ENCODE results near the gene ZNF185. TPM values are rescaled to one million over a fixed set of nuclear protein-coding genes. Genes with fewer than 3 reads are reported as not detected.

ZNF185 gene
- total and polyA plus RNA-seq, 2 of the 8 experiments (the other 6 are each of a cell fraction or from before 2014, with no cell fraction given): 15.6 to 20.1 TPM

DNA sequence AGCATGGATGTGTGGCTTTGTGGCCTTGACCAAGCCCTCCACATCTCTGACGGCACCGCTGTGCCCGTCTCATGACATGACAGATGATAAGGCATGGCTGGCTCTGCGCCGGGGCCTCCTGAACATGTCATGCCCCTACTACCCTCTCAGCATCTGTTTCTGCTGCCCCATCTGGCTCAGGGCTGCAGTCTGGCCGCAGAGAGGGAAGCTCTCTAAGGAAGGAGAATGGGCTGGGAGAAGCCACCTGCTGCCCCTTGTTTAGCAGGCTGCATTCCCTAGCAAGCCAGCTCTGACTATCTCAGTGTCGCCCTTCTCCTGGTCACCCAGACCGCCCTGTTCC is 7.2 kb downstream of the ZNF185 start (continued):
- TF ChIP-seq, protein P1, sequence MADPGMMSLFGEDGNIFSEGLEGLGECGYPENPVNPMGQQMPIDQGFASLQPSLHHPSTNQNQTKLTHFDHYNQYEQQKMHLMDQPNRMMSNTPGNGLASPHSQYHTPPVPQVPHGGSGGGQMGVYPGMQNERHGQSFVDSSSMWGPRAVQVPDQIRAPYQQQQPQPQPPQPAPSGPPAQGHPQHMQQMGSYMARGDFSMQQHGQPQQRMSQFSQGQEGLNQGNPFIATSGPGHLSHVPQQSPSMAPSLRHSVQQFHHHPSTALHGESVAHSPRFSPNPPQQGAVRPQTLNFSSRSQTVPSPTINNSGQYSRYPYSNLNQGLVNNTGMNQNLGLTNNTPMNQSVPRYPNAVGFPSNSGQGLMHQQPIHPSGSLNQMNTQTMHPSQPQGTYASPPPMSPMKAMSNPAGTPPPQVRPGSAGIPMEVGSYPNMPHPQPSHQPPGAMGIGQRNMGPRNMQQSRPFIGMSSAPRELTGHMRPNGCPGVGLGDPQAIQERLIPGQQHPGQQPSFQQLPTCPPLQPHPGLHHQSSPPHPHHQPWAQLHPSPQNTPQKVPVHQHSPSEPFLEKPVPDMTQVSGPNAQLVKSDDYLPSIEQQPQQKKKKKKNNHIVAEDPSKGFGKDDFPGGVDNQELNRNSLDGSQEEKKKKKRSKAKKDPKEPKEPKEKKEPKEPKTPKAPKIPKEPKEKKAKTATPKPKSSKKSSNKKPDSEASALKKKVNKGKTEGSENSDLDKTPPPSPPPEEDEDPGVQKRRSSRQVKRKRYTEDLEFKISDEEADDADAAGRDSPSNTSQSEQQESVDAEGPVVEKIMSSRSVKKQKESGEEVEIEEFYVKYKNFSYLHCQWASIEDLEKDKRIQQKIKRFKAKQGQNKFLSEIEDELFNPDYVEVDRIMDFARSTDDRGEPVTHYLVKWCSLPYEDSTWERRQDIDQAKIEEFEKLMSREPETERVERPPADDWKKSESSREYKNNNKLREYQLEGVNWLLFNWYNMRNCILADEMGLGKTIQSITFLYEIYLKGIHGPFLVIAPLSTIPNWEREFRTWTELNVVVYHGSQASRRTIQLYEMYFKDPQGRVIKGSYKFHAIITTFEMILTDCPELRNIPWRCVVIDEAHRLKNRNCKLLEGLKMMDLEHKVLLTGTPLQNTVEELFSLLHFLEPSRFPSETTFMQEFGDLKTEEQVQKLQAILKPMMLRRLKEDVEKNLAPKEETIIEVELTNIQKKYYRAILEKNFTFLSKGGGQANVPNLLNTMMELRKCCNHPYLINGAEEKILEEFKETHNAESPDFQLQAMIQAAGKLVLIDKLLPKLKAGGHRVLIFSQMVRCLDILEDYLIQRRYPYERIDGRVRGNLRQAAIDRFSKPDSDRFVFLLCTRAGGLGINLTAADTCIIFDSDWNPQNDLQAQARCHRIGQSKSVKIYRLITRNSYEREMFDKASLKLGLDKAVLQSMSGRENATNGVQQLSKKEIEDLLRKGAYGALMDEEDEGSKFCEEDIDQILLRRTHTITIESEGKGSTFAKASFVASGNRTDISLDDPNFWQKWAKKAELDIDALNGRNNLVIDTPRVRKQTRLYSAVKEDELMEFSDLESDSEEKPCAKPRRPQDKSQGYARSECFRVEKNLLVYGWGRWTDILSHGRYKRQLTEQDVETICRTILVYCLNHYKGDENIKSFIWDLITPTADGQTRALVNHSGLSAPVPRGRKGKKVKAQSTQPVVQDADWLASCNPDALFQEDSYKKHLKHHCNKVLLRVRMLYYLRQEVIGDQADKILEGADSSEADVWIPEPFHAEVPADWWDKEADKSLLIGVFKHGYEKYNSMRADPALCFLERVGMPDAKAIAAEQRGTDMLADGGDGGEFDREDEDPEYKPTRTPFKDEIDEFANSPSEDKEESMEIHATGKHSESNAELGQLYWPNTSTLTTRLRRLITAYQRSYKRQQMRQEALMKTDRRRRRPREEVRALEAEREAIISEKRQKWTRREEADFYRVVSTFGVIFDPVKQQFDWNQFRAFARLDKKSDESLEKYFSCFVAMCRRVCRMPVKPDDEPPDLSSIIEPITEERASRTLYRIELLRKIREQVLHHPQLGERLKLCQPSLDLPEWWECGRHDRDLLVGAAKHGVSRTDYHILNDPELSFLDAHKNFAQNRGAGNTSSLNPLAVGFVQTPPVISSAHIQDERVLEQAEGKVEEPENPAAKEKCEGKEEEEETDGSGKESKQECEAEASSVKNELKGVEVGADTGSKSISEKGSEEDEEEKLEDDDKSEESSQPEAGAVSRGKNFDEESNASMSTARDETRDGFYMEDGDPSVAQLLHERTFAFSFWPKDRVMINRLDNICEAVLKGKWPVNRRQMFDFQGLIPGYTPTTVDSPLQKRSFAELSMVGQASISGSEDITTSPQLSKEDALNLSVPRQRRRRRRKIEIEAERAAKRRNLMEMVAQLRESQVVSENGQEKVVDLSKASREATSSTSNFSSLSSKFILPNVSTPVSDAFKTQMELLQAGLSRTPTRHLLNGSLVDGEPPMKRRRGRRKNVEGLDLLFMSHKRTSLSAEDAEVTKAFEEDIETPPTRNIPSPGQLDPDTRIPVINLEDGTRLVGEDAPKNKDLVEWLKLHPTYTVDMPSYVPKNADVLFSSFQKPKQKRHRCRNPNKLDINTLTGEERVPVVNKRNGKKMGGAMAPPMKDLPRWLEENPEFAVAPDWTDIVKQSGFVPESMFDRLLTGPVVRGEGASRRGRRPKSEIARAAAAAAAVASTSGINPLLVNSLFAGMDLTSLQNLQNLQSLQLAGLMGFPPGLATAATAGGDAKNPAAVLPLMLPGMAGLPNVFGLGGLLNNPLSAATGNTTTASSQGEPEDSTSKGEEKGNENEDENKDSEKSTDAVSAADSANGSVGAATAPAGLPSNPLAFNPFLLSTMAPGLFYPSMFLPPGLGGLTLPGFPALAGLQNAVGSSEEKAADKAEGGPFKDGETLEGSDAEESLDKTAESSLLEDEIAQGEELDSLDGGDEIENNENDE (IDR thresholded peaks at IDR 0.05; ENCODE audit: insufficient replicate concordance, low read length): no peak
- TF ChIP-seq SP1 (IDR thresholded peaks at IDR 0.05; ENCODE audit: low read depth, low read length) (no peak), RNF2 (IDR thresholded peaks at IDR 0.05; ENCODE audit: borderline replicate concordance, low read depth, low read length, missing control alignments, poor library complexity, severe bottlenecking) (no peak), SAP30 (IDR thresholded peaks at IDR 0.05; ENCODE audit: insufficient read depth, insufficient replicate concordance, low read length) (no peak), ATF2 (IDR thresholded peaks at IDR 0.05; ENCODE audit: low read length) (no peak), SRF (IDR thresholded peaks at IDR 0.05; ENCODE audit: low read depth, low read length) (no peak), KDM5A (IDR thresholded peaks at IDR 0.05; ENCODE audit: low read length) (no peak), TAF7 (optimal IDR thresholded peaks at IDR 0.05; ENCODE audit: borderline replicate concordance, low read depth, low read length) (no peak), RAD21 (IDR thresholded peaks at IDR 0.05 in 1 of 2, conservative IDR thresholded peaks at IDR 0.05 in 1 of 2; ENCODE audit: low read depth in 2 of 2, low read length in 2 of 2) (no peak)

Data from H1 (cell line).